Osteocyte (in vitro differentiated cells): ENCODE results near the gene GNA12. TPM values are rescaled to one million over a fixed set of nuclear protein-coding genes. Genes with fewer than 3 reads are reported as not detected.
A peak's percentile ranks its signal among the peaks of the same experiment; 100 is the strongest.

Source experiments
- DNase-seq: peaks from one replicate; pipeline ENCODE4 v3.0.0; 2021; ENCODE audit warnings: mixed read lengths; ENCODE audit not compliant: unreplicated experiment; ENCODE audit errors: extremely low spot score
- H3K27ac Mint-ChIP-seq: one replicate; pipeline ENCODE4 v1.8.0; 2021; ENCODE audit warnings: mild to moderate bottlenecking, mixed read lengths; ENCODE audit not compliant: unreplicated experiment
- H3K27me3 Mint-ChIP-seq: one replicate; pipeline ENCODE4 v1.8.0; 2021; ENCODE audit warnings: mixed read lengths; ENCODE audit not compliant: unreplicated experiment
- H3K36me3 Mint-ChIP-seq: one replicate; pipeline ENCODE4 v1.8.0; 2021; ENCODE audit warnings: mixed read lengths; ENCODE audit not compliant: unreplicated experiment
- H3K4me1 Mint-ChIP-seq: one replicate; pipeline ENCODE4 v1.8.0; 2021; ENCODE audit warnings: mixed read lengths; ENCODE audit not compliant: unreplicated experiment
- H3K4me3 Mint-ChIP-seq: one replicate; pipeline ENCODE4 v1.8.0; 2021; ENCODE audit warnings: mild to moderate bottlenecking, moderate library complexity, mixed read lengths; ENCODE audit not compliant: unreplicated experiment
- H3K9me3 Mint-ChIP-seq: one replicate; pipeline ENCODE4 v1.8.0; 2021; ENCODE audit warnings: mixed read lengths; ENCODE audit not compliant: unreplicated experiment
- CTCF ChIP-seq: fragments of 200-600 bp; sonication (generic); IDR thresholded peaks from 2 replicates; pipeline ENCODE4 v1.5.0; 2021; ENCODE audit warnings: antibody characterized with exemption, mild to moderate bottlenecking, moderate library complexity
- total RNA-seq: library from RNA; stranded (reverse); gene quantifications from 2 replicates; pipeline ENCODE4 v1.2.1, GENCODE V29; 2021

Gene GNA12
- total RNA-seq, 1 donor from 2014 or later, result 69.5 TPM

- Mint-ChIP-seq H3K36me3 (peaks cover 40% of the 10 kb centered on the region), H3K27ac (no peak overlapping the region), H3K4me3 (no peak overlapping the region), H3K9me3 (no peaks in the 10 kb centered on the region), H3K4me1 (peaks cover 35% of the 10 kb centered on the region), H3K27me3 (no peaks in the 10 kb centered on the region)
- DNase-seq, result peak; percentile 38
- no peak for TF ChIP-seq CTCF
These were observed 51.1 kb downstream of the GNA12 start for GRCh38 chr7:2792856-2793487.

GRCh38 chr7:2792235-2792634 lies 51.9 kb downstream of the GNA12 start:
- no peak overlapping the region for H3K27ac Mint-ChIP-seq
- H3K4me3 Mint-ChIP-seq, result no peak overlapping the region
- H3K36me3 Mint-ChIP-seq, result peaks cover 42% of the 10 kb centered on the region
- no peaks in the 10 kb centered on the region for H3K9me3 Mint-ChIP-seq
- no peak for TF ChIP-seq CTCF
- H3K4me1 Mint-ChIP-seq, result peaks cover 35% of the 10 kb centered on the region
- no peaks in the 10 kb centered on the region for H3K27me3 Mint-ChIP-seq
- peak; percentile 32 for DNase-seq

GRCh38 chr7:2791390-2791789 lies 52.7 kb downstream of the GNA12 start:
- TF ChIP-seq CTCF, result no peak
- H3K4me1 Mint-ChIP-seq, result peaks cover 34% of the 10 kb centered on the region
- no peak overlapping the region for H3K27ac Mint-ChIP-seq
- H3K9me3 Mint-ChIP-seq, result no peaks in the 10 kb centered on the region
- no peak for DNase-seq
- peaks cover 44% of the 10 kb centered on the region for H3K36me3 Mint-ChIP-seq
- no peaks in the 10 kb centered on the region for H3K27me3 Mint-ChIP-seq
- no peak overlapping the region for H3K4me3 Mint-ChIP-seq

- peak overlapping the region; percentile 86 for H3K27ac Mint-ChIP-seq
- H3K4me3 Mint-ChIP-seq, result no peak overlapping the region
- peaks cover 23% of the 10 kb centered on the region for H3K36me3 Mint-ChIP-seq
- no peaks in the 10 kb centered on the region for H3K9me3 Mint-ChIP-seq
- H3K27me3 Mint-ChIP-seq, result no peaks in the 10 kb centered on the region
- no peak for DNase-seq
- peaks cover 51% of the 10 kb centered on the region for H3K4me1 Mint-ChIP-seq
- no peak for TF ChIP-seq CTCF
These were observed 56.7 kb downstream of the GNA12 start for GRCh38 chr7:2787251-2787951.

- peaks cover 58% of the 10 kb centered on the region for H3K4me1 Mint-ChIP-seq
- no peak overlapping the region for H3K4me3 Mint-ChIP-seq
These were observed 57.4 kb downstream of the GNA12 start for GRCh38 chr7:2786607-2787116.

More at GRCh38 chr7:2786607-2787116, 57.4 kb downstream of the GNA12 start:
- no peaks in the 10 kb centered on the region for H3K9me3 Mint-ChIP-seq
- H3K27ac Mint-ChIP-seq, result no peak overlapping the region
- no peaks in the 10 kb centered on the region for H3K27me3 Mint-ChIP-seq
- no peak for TF ChIP-seq CTCF
- H3K36me3 Mint-ChIP-seq, result peaks cover 26% of the 10 kb centered on the region
- DNase-seq, result no peak
